GM10266 (cell line): ENCODE results near the gene ELK3.

Experiments used
- DNase-seq: peaks from one replicate; pipeline ENCODE4 v3.0.0; 2012; ENCODE audit errors: extremely low spot score
- TF ChIP-seq, protein P1 (sequence below): IDR thresholded peaks from 2 replicates; pipeline ENCODE4 v1.5.1; 2012; ENCODE audit warnings: mild to moderate bottlenecking, low read depth; ENCODE audit not compliant: control insufficient read depth, insufficient read depth; ENCODE audit errors: missing control alignments

The ELK3 gene

DNA sequence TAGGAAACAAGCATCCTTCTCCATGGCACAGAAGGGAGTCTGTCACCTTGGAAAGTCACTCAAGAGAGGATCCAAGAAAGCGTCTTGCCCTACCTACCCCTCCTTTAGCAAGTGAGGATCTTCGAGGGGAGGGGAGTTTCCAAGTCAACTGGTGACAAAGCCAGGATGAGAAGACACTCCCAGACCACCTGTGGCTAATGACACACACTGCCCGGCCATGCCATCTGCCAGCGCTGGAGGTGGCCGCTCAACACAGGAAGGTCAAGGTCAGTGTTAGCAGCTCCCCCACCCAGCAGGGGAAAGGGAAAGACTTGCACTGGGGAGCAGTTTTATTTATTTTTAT lies 41.3 kb downstream of the ELK3 start:
- DNase-seq, result no peak
- TF ChIP-seq, protein P1, sequence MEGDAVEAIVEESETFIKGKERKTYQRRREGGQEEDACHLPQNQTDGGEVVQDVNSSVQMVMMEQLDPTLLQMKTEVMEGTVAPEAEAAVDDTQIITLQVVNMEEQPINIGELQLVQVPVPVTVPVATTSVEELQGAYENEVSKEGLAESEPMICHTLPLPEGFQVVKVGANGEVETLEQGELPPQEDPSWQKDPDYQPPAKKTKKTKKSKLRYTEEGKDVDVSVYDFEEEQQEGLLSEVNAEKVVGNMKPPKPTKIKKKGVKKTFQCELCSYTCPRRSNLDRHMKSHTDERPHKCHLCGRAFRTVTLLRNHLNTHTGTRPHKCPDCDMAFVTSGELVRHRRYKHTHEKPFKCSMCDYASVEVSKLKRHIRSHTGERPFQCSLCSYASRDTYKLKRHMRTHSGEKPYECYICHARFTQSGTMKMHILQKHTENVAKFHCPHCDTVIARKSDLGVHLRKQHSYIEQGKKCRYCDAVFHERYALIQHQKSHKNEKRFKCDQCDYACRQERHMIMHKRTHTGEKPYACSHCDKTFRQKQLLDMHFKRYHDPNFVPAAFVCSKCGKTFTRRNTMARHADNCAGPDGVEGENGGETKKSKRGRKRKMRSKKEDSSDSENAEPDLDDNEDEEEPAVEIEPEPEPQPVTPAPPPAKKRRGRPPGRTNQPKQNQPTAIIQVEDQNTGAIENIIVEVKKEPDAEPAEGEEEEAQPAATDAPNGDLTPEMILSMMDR, result no peak

DNA sequence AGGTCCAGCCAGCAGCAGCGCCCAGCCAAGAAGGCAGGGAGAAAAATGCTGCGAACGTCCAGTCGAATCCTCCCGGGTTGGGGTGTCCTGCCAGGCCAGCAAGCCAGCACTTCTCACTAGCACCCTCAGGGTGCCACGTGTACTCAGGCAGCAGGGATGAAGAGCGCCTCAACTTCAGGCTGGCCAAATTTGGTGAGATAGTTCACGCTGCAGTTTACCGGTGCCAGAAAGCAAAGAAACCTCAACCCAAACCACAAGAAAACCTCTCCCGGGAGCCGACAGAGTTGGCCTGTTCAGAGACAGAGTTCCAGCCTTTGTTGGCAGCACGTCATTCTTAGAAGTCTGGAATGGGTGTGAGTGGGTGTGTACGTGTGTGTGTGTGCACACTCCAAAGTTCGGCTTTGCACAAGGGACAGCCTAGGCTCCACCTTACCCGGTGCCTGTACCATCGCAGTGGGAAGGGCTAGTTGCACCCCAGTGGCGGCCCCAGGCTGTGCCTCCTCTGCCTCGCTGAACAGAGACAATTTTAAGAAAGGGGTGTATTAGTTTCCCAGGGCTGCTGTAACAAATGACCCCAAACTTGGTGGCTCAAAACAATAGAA lies 42.1 kb downstream of the ELK3 start:
- no peak for DNase-seq
- TF ChIP-seq, protein P1, result no peak

DNA sequence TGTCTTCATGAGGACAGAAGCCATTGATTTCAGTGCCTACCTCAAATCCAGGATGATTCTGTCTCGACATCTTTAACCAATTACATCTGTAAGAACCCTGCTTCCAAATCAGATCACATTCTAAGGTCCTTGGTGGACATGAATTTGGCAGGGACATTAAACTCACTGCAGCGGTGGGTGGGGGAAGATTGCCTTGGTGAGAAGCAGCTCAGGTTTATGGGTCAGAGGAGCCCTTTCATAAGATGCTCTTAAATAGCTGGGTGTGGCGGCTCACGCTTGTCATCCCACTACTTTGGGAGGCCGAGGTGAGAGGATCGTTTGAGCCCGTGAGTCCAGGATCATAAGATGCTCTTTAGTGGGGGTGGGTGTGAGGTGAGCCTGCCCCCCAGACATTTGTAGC lies 42.9 kb downstream of the ELK3 start:
- no peak for DNase-seq
- TF ChIP-seq, protein P1, result no peak

DNA sequence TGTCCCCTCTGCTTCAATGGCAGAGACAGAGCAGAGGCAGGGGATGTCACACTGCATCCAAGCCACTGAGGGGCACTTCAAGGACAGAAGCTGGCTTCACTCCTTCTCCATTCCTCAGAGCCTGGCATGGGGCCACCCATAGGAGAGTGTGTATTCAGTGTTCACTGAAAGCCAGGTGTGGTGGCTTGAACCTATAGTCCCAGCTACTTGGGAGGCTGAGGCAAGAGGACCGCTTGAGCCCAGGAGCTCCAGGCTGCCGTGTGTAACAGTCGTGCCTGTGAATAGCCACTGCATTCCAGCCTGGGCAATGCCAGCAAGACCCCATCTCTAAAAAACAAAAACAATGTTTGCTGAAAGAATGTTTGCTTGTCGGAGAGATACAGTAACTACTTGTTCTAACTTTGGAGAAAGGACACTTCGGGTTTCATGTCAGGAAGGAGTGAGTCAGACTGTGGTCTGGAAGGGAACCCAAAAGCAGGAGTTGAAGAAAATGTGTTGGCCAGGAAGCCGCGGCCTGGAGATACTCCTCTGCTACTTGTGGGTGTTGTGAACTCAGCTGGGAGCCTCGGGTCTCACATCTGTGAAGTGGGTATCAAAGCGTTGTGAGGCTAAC lies 43.4 kb downstream of the ELK3 start:
- no peak for DNase-seq
- TF ChIP-seq, protein P1, result no peak

DNA sequence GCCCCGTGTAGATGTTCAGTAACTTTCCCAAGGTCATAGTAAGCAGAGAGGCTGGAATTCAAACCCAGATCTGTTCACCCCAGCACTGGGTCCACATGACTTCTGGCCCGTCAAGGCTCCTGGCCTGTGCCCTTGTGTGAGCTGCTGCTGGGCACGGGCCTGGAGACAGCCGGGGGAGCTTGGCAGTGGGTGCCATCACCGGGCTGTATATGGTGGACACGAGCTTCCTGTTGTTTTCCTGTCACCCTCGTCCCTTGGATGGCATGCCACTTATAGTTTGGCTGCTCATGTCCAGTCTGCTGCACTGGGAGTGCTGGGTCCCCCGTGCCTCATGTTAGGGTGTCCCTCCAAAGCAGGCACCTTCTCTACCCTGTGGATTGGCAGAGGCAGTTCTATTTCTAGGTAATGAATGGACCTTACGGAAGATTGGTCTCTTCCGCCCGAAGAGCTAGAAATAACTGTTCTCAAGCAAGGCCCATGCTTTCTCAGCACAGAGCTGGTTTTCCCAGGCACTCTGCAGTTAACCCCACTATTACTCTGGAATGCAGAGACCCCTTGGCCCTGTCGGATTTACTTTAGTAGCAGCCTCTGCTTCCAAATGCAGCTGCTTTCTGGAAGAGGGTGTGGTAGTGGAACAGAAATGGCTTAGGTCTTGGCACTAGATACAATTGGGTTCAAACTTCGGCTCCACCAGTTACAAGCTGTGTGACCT lies 44.3 kb downstream of the ELK3 start:
- no peak for DNase-seq
- TF ChIP-seq, protein P1, result no peak

DNA sequence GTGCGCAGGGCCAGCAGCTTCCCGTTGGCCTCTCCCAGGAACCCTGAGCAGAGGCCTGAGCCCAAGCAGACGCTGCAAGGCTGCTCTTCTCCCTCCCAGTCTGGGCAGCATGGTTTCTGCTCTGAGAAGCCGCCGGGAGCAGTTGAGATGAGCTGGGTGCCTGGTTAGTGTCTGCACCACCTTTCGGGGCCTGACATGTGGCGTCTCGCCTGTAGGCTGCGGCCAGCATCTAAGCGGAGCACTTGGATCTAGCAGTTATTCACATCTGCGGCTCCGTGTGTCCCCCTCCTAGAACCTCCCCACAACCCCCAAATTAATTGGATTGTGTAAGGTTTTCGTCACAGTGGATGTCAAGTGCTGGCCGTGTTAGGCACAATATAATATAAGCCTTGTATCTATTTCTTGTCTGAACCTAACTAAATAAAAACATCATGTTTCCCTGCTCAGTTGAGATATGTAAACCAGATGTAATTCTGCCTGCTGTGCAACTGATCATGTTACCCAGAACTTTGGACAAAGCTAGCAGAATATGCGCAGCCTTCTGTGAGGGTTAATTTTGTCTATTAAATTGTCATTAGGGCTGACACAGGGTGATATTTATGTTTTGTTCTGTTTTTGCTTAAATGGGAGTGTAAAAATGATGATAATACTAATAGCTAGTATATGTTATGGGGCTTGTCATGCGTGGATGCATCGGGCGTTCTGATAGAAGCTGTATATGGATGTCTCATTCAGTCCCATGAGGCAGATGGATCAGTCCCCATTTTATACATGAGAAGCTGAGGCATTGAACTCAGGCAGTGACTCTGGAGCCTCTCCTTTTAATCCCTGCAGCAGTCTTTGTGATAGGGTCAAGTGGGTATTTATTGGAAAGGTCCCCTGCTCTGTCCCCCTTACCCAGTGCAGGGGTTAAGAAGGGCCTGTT lies 45.8 kb downstream of the ELK3 start:
- TF ChIP-seq, protein P1, result no peak
- no peak for DNase-seq
